NCI-H1417 treated with DMSO at 0.1 percent for 48 hours (cell line): Measurements from ENCODE around the gene DSN1.

Experiments used
- DNase-seq: peaks from one replicate; lab custom pipeline; 2025; lab: John Stamatoyannopoulos, UW

DSN1 gene

DNA sequence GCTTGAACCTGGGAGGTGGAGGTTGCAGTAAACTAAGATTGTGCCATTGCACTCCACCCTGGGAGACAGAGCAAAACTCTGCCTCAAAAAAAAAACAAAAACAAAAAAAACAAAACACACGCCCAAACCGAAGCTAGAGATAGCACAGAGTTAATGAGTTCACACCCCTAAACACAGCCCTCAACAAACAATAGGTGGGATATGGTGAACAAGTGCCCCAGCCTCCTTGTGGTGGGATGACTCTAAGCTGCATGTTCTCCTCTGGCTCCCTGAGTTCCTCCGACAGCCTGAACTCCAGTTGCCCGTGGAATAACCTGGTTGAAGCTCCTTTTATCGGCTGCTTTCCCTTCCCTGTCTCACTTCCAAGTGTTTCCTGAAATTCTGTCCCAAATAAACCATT is 22.1 kb upstream of the DSN1 start:
- no peak for DNase-seq

DNA sequence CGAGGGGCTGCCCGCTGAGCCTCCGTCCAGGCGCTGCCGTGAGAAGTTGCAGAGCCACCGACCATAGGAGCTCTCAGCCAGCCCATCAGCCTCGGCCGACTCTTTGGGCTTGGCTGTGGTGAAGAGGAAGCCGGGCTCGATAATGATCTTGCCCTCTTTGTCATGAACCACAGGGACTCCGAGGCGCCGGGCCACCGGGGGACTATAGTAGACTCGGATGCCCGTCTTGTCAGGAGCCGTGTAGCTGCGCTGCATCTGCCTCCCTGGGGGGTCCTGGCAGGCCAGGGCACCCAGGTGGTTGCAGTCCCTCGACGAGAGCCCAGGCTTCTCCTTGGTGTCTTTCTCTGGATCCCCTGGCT is 20.5 kb upstream of the DSN1 start:
- no peak for DNase-seq

DNA sequence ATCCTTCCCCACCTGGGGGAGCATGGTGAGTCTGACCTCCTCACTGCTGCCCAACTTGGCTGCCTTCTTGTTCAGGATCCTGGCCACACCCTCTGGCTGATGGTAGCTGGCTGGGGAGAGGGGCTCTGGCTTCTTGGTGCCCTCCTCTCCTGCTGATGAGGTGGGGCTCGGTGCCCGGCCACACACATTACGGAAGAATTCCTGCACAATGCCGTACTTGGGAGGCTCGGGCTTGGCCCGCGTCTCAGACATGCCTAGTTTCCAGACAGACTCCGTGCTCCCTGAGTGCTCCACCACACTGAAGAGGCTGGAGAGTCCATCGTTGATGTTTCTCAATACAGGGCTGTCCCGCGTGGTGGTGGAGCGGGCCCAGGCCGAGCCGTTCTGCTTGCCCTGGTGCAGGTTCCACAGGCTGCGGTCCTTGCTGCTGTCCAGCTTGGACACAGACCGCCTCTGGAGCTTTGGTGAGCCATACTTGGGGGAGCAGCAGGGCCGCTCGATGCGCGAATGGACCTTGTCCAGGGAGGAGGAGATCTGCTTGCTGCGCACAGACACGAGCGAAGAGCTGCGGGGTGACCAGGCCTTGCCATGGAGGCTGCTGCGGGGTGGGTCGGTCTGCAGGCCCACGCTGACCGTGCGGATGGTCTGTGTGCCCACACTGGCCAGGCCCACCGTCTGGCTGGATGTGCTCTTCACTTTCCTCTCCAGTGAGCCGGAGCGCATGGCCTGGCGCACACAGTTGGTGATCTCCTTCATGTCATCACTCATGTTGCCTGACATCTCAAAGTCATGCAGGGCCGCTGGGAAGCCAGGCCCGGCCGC is 19.9 kb upstream of the DSN1 start:
- no peak for DNase-seq

DNA sequence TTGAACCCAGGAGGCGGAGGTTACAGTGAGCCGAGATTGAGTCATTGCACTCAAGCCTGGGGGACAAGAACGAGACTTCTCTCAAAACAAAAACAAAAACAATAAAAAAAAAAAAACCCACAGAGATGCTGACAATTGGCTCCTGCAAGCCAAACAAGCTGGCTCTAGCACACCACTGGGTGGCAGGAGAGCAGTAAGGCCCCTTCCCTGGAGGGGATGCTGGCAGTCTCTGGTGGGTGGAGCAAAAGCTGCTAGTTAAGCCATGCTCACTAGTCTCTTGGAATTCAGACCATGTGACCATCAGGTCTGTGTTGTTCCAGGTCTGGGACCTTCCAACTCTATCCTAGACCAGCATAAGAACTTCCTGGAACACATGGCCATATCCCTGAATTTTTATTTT is 18.9 kb upstream of the DSN1 start:
- DNase-seq = no peak

DNA sequence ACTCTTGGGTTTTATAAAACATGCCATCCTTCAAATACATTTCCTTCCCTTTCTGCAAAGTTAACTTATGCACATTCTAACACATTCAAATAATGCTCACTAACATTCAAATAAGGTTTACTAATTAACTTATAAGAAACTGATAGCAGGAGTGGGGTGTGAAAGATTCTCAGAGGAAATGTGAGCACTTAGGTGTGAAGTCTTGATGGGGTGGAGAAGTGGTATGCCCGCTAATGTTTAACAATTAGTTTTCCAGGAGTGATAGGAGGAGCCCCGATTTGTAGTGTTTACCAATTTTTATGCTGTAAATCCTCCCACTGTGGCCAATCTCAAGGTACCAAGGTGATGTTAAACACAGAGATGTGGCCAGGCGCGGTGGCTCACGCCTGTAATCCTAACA is 18.3 kb upstream of the DSN1 start:
- DNase-seq = no peak

DNA sequence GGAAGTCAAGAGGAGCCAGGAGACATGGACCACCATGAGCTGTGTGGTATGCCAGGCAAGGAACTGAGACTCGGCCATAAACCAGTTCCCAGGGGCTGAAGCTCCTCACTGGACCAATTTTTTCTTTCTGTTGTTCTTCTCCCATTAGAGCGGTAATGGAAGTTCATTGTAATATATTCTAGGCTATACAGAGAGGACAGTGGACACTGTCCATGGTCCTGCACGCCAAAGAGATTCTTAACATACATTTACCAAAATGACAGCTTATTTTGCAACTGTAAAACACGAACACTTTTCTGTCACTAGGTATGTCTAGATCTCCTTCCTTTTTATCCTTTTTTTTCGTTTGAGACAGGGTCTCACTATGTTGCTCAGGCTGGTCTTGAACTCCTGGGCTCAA is 13.1 kb upstream of the DSN1 start:
- DNase-seq = no peak

DNA sequence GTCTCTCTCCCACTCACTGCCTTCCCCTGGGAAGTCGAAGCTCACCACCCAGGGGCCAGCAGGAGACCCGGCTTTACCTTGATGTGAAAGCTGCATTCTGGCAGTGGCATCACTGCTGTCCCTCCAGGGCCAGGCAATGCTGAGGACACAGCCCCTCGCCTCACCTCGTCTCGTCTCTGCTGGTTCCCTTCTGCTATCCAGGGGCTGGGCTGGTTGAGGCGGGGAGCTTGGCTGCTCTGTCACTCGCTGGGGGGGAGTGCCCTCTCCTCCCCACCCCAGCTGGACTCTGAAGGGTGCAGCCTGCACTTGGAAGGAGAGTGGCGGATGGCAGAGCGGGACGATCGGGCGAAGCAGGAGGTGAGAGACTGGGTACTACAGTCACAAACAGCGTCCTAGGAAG is 12.7 kb upstream of the DSN1 start:
- no peak for DNase-seq

DNA sequence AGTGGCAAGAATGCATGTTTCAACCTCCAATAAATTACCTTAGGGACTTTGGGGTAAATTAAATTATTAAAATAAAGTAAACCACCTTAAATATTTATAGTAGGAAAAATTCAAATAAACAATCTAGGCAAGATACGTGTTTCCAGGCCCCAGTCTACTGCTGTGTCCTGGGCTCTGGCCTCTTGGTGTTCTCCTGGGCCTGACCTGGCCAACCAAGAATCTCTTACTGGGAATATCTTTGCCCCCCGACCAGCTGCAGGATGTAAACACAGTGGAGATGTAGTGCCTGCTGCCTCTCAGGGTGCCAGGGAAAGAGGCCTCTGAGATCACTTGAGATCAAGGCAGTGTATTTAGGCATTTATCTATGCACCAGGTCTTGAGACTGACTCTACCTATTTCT is 11.7 kb upstream of the DSN1 start:
- DNase-seq = no peak

DNA sequence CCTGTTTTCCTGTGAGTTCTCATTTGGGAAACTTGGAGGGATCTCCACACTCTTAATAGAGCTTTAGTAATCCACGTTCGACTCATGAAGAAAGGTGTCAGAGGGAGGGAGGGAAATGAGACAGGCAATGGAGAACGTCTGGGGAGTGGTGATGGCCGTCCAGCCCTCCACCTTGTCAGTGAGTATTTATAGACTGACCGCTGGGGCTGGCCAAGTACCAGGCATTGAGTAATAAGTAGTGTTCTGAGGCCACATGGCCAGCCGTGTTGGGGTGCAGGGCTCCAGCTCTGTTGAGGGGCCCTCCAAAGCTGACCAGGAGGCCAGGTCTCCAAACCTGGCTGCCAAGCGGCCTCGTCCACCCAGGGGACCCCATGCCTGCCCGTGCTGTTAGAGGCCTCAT is 11.3 kb upstream of the DSN1 start:
- no peak for DNase-seq

DNA sequence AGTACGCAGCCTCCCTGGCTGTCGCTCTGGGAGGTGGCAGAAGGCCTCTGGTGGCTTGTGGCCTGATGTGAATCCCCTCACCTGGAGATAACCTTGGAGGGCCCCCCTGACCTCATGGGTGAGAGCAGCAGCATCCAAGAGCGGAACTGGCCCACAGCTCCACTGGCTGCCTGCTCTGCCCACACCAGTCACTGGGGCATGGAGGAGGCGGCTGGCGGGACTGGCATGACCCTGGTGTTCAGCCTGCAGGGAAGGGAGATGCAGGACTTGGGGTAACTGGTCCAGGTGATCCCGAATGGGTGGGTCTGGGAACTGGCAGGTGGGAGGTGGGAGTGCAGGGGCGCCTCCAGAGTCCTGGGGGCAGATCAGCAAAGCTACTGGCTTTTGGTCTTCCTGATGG is 10.6 kb upstream of the DSN1 start:
- no peak for DNase-seq

DNA sequence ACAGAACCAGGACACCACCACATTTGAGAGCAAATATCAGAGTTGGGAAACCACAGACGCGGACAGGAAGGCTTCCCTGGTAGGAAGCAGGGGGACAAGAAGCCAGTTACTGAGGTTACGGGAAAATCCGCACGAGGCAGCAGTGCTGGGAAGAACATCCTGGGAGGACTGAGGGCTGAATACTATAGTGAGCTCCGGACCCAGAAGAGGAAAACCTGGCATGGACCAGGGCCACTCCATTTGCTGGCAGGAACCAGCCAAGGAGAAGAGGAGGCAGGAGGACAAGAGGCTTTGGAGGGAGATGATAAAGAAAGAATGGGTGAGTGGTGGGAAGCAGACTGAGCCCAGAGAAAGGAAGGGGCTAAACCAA is 6.1 kb upstream of the DSN1 start:
- DNase-seq = no peak

DNA sequence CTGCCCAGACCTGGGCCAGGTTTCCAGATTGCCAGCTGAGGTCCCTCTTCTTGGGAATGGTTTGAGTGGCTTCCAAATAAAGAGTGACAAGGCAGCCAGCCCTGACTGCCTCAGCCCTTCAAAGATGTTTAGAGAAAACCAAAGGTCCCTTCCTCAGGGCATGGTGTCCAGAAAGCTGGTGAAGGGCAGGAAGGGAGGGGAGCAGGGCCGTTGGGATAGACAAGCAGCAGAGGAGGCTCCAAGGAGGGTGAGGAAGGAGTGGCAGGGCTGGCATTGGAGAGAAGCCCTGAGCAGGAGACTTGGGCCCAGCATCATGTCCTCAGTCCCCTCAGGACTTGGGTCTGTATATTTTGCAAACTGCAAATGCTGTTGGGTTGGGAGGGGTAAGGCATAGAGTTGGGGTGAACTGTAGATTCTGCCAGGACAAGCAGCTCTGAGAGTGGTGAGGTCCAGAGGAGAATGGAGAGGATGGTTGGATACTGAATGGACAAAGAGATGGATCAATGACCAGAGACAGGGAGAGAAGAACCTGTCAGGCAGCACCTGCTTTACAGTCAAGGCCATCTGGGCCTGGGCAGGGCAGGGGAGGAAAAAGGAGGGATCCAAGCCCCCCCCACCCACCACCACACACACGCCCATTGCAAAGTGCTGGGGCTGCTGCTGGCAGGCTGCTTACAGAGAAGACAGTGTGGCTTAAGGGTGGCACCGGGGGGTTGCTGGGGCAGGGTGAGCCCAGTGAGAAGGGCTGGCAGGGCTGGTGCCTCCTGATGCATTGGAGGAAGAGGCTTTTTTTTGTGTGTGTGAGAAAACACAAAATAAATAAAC is 5.5 kb upstream of the DSN1 start:
- no peak for DNase-seq

DNA sequence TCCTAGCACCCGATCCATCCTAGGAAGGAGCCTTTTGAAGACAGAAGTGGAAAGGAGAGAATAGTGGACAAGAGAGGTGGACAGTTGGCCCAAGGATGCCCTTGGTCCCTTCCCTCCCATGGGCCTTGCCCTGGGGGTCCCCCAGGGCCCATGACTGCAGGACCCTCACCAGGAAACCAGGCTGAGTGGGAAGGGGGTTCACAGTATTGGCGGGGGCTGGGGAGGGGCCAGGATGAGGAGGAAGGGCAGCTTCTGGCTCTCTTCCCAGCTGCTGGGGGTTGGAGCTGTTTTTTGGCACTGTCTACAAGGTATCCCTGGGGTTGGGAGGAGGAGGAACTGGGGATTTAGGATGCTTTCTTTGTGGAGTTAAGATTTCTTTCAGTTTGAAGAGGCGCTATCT is 4.0 kb upstream of the DSN1 start:
- no peak for DNase-seq

DNA sequence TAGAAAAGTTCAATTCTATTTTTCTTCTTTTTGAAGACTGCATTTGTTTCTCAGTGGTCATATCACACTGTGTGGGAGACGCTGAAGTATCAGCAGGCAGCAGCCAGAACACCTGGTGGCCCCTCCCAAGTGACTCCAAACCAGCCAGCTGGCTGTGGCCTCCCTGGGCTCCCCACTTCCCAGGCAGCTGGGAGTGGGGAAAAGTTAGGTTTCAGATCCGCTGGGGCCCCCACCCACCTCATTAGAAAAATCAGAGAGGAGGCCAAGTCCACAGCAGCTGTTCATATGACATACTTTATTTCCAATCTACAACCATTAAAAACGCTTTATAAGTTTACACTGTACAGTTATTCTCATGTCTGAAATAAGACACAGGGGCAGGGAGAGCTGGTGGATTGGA is 3.6 kb upstream of the DSN1 start:
- no peak for DNase-seq

DNA sequence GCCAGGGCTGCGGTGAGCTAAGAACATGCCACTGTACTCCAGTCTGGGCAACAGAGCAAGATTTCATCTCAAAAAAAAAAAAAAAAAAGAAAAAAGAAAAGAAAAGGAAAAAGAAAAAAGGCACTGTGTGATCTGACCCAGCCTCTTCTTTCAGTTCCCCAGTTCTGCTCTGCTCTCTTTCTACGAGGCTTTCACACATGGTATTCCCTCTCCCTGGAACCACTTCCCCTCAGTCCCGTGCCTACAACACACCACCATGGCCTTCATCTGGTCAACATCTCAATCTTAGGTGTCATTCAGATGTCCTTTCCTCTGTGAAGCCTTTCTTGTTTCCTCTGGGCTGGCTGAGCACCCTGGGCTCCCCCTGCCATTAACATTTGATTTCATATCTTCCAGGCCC is 2.3 kb upstream of the DSN1 start:
- no peak for DNase-seq

DNA sequence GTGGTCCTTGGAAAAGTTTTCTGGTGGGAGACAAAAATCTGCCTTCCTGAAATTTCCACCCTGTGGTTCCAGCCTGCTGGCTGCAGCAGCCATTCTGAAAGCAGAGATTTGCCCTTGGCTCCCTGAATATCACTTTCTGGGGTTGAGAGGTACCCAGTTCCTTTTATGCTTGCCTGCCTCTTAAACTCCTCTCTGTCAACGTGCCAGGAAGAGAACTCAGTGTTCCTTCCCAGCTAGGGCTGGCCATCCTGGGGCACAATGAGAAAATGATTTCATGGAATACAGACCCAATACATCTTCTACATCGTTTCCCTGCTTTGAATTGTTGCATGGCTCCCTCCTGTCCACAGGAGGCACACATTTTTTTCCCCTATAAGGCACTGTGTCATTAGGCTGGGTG is 1.6 kb upstream of the DSN1 start:
- DNase-seq = no peak

DNA sequence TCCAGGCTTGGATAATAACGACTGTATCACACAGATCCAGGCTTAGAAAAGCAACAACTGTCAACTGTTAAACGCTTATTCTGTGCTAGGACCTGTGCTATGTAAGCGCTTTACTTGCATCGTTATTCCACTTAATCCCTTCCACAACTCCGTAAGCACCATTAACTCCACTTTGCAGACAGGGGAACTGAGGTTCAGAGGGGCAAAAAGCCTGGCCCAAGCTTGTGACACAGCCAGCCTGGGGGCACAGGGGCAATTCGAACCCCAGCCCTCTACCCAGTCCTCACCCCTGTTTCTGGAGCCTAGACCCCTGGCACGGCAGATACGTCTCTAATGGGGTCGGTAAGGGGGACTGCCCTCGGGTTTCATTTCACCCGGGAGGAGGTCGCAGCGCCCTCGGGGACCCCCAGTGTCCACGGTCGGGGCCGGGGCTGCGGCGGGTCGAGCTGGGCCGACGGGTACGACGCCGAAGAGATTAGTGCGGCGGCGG is 411 bp downstream of the DSN1 start:
- DNase-seq = no peak

DNA sequence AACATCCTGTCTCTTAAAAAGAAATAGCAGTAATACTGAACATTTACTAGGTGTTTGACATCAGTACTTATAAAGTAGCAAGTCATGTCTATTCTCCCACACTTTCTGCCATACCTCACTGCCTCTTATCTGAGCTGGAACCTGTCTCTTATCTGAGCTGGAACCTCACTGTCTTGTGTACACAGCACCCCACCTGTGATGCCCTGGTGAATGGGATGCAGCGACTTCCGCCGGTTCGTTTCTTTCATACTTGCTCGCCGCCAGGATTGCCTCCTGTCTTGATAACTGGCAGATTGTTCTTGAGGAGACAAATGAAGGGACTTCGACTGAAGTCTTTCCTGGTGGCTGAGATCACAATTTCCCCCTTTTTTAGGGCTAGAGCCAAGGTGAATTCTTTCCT is 2.9 kb downstream of the DSN1 start:
- DNase-seq = no peak

DNA sequence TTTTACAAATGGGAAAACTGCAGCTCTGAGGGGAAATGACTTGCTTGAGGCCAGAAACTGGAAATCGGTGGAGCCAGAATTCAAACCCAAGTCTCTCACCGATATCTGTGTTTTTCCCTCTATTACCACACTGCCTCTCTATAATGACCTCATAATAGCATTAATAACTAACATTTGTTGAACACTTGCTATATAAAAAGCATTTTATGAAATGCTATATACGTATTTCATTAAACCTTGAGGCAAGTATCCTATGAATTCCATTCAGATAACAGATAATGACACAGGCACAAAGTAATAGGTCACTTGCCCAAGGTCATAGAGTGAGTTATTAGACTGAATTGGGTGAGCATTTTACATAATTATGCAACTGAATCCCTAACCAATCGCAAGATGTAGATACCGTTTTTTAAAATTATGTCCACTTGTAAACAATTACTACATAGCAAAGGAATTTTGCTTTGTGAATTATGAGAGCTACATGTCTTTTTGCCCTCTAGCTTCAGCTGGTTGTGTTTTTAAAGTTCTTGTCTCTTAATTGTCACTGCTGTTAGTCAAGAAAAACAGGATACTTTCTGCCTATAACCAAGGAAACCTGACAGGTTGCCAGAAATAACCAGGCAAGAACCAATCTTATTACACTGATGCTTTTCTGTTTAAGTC is 4.7 kb downstream of the DSN1 start:
- no peak for DNase-seq

DNA sequence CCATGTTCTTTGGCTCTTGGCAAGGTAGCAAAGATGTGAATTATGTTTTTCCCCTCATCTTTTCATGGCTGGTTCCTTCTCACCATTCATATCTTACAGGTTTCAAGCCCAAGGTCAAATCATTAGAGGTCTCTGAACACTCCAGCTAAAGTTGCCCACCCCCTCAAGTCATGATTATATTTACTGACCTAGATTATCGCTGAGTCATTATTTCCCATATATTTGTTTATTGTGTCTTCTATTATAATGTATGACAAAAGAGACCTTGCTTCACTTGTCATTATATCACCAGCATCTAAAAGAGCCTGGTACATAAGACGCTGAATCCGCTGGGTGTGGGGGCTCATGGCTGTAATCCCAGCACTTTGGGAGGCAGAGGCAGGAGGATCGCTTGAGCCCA is 12.4 kb downstream of the DSN1 start:
- DNase-seq = no peak

DNA sequence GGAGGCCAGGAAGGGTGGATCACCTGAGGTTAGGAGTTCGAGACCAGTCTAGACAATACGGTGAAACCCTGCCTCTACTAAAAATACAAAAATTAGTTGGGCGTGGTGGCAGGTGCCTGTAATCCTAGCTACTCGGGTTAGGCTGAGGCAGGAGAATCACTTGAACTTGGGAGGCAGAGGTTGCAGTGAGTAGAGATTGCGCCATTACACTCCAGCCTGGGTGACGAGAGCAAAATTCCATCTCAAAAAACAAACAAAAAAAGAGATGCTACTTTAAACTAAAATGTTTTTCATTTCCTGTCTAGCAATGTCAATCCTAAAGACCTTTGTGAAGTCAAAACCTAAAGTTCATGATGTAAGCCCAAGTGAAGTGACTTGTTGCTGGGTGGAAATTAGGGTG is 12.9 kb downstream of the DSN1 start:
- DNase-seq = no peak

DNA sequence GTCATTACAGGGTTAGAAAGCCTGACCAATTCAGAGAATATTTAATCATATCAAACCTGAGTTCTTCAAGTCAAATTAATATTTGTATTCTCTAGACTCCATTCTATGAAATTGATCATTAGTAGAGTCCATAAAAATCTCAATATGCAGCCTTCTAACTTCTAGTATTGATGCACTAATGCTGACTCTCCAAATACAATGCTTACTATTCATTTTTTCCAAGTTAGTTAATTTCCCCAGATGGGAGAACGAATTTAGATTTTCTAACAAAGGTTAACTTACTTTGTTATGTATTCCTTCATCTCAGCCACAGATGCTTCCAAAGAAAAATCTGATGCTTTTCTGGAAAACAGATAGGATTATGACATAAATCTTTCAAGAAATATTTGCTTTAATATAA is 15.3 kb downstream of the DSN1 start:
- DNase-seq = no peak

DNA sequence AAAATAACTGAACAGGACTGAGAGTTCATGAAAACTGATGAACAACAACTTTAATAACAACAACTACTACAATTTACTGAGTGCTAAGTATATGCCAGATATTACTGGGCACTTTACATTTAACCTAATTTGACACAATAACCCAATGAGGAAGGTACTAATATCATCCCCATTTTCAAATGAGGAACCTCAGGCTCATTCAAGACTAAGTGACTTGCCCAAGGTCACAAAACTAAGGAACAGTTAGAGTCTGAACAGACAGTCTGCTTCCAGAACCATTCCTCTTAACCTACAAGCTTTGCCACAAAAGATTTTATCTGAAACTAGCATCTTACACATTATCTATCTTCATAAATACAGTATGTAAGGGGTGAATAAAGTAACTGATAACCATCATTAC is 17.1 kb downstream of the DSN1 start:
- no peak for DNase-seq
